GM12892 (cell line): ENCODE results near the gene YPEL3.

Experiments used
- POLR2A ChIP-seq: IDR thresholded peaks from 2 replicates; pipeline ENCODE4 v1.6.1; 2011; ENCODE audit warnings: low read depth, low read length, control low read depth
- POLR2AphosphoS5 ChIP-seq: IDR thresholded peaks from 2 replicates; pipeline ENCODE4 v1.6.1; 2011; ENCODE audit warnings: low read depth, low read length, control low read depth

GRCh38 chr16:30117768-30118167, 21.8 kb upstream of the YPEL3 start:
- TF ChIP-seq POLR2AphosphoS5 (no peak), POLR2A (no peak)
